ENCODE results near the gene SERPINA4. TPM values are rescaled to one million over a fixed set of nuclear protein-coding genes. Genes with fewer than 3 reads are reported as not detected.

SERPINA4 gene
- total and polyA plus RNA-seq, 9 of the 15 experiments (the other 6 are each of a cell fraction or from before 2014, with no cell fraction given): not detected

GRCh38 chr14:94562022-94562421, 780 bp downstream of the SERPINA4 start (continued):
- TF ChIP-seq RFX5 (IDR thresholded peaks at IDR 0.05; ENCODE audit: low read depth, low read length) (no peak), ZNF134 (CRISPR knock-in tag; conservative IDR thresholded peaks at IDR 0.05) (no peak), TEAD4 (IDR thresholded peaks at IDR 0.05; ENCODE audit: low read length) (no peak), TEAD4 (CRISPR knock-in tag; IDR thresholded peaks at IDR 0.05; ENCODE audit: borderline replicate concordance) (no peak), POLR2H (tag; IDR thresholded peaks at IDR 0.05; ENCODE audit: low read depth) (no peak), ZNF23 (CRISPR knock-in tag; IDR thresholded peaks at IDR 0.05) (no peak)
- TF ChIP-seq, protein P1, sequence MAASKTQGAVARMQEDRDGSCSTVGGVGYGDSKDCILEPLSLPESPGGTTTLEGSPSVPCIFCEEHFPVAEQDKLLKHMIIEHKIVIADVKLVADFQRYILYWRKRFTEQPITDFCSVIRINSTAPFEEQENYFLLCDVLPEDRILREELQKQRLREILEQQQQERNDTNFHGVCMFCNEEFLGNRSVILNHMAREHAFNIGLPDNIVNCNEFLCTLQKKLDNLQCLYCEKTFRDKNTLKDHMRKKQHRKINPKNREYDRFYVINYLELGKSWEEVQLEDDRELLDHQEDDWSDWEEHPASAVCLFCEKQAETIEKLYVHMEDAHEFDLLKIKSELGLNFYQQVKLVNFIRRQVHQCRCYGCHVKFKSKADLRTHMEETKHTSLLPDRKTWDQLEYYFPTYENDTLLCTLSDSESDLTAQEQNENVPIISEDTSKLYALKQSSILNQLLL (CRISPR knock-in tag; IDR thresholded peaks at IDR 0.05; ENCODE audit: borderline replicate concordance): no peak

- ATAC-seq: no peak
- Histone ChIP-seq H3K4me2 (ENCODE audit: insufficient read depth, low read length) (no peak overlapping the region), H3K27me3 (ENCODE audit: control insufficient read depth in 2 of 2, insufficient read depth in 2 of 2, low read length in 2 of 2) (no peaks in the 10 kb centered on the region), H3K27ac (ENCODE audit: extremely low read depth, low read depth, low read length) (no peak overlapping the region), H3K9me1 (ENCODE audit: control insufficient read depth, insufficient read depth, low read length) (no peaks in the 10 kb centered on the region), H4K20me1 (replicated peaks; ENCODE audit: control insufficient read depth, insufficient read depth, low read length) (no peaks in the 10 kb centered on the region), H3K4me1 (replicated peaks in 1 of 2; ENCODE audit: control insufficient read depth in 2 of 2, insufficient read depth in 2 of 2, low read length in 2 of 2) (no peaks in the 10 kb centered on the region), H2AFZ (ENCODE audit: low read depth, low read length) (no peak overlapping the region), H3K79me2 (ENCODE audit: control insufficient read depth, insufficient read depth, low read length) (no peaks in the 10 kb centered on the region), H3K9me3 (replicated peaks; ENCODE audit: control insufficient read depth, insufficient read depth, low read depth, low read length) (no peaks in the 10 kb centered on the region), H3K9ac (ENCODE audit: insufficient read depth in 1 of 2, low read depth in 2 of 2, low read length in 2 of 2) (no peak overlapping the region), H3K4me3 (no peak overlapping the region), H3K36me3 (ENCODE audit: control insufficient read depth, insufficient read depth, low read length) (no peaks in the 10 kb centered on the region)
- in situ Hi-C loops (cut with MboI): no loop called here
- no peak for FAIRE-seq
- WGBS (ENCODE audit: insufficient coverage, low coverage, missing lambda C conversion rate): 9% methylated on average over 9 of the region's 16 CpGs
- ChIA-PET CTCF (ENCODE audit: low intra/inter-chr PET ratio) (no interaction called here), POLR2A (interaction anchor here (0.7 kb wide), 1 partner anchor 14 kb away, joined by 4 read pairs; no protein-coding TSS in a partner anchor)
- no peak for DNase-seq (ENCODE audit: extremely low read depth in 1 of 4, low spot score in 3 of 4)
- intact Hi-C loops (cut with micrococcal nuclease): no loop called here
- no TSS peak for BruUV-seq (replicated peaks)
These were observed 2.0 kb downstream of the SERPINA4 start for GRCh38 chr14:94562941-94563883.
